K562 (cell line): ENCODE measurements around the gene LYG2. TPM values are rescaled to one million over a fixed set of nuclear protein-coding genes. Genes with fewer than 3 reads are reported as not detected.

Source experiments
- ATAC-seq: fragments of 200-7000 bp; cut with Tn5 transposase; 3 replicates; pipeline ENCODE4 v1.9.1; 2020; ENCODE audit warnings: moderate library complexity
- Bru-seq: library from RNA; stranded (reverse); fragments of 400-500 nt; gene quantifications from one replicate; lab custom pipeline; 2021; lab: Mats Ljungman, UMichigan
- BruChase-seq, 2 experiments: library from RNA; stranded (reverse); fragments of 400-500 nt; gene quantifications; one replicate each; lab custom pipeline; 2021; lab: Mats Ljungman, UMichigan
- BruUV-seq: library from RNA; stranded (reverse); fragments of 400-500 nt; replicated peaks from 2 replicates; lab custom pipeline; 2021; lab: Mats Ljungman, UMichigan
- CTCF ChIA-PET: fragments of 300-600 bp; formaldehyde crosslinking; extraction: SDS; loops from one replicate; lab custom pipeline; 2021; ENCODE audit warnings: low intra/inter-chr PET ratio; lab: Yijun Ruan, JAX
- POLR2A ChIA-PET: fragments of 300-600, 350-650 bp; sonication (Branson Sonifier 250); formaldehyde crosslinking; extraction: SDS; loops from one replicate; lab custom pipeline; 2021; ENCODE audit warnings: antibody characterized with exemption, inconsistent platforms; lab: Yijun Ruan, JAX
- DNase-seq, 4 experiments: peaks; one replicate each; pipeline versions ENCODE4 v3.0.0 to v3.0.0-alpha.2; 2011 to 2018; ENCODE audit warnings: low spot score in 3 of 4, mixed read lengths in 3 of 4; ENCODE audit errors: extremely low read depth in 1 of 4
- FAIRE-seq: peaks from 2 replicates; lab custom pipeline; 2011; peaks lifted over from hg19 to GRCh38; lab: Jason Lieb, UNC
- H2AFZ ChIP-seq: 2 replicates; pipeline ENCODE4 v1.6.0; 2011; ENCODE audit warnings: low read depth, low read length, control low read depth, inconsistent platforms
- H3K27ac ChIP-seq: fragments of 200-600 bp; 3 replicates; pipeline ENCODE4 v1.8.0; 2011; ENCODE audit warnings: low read depth, mild to moderate bottlenecking, control low read depth, inconsistent platforms, low read length, moderate library complexity, mixed read lengths; ENCODE audit errors: extremely low read depth
- H3K27me3 ChIP-seq, 2 experiments: fragments of 300-600 bp in 1 of 2; 2 replicates in 1 of 2; 3 replicates in 1 of 2; pipeline versions ENCODE4 v1.6.0 to v1.8.0; 2011; ENCODE audit warnings: inconsistent platforms in 2 of 2, low read length in 2 of 2, mild to moderate bottlenecking in 1 of 2, mixed read lengths in 1 of 2, moderate library complexity in 1 of 2; ENCODE audit not compliant: control insufficient read depth in 2 of 2, insufficient read depth in 2 of 2
- H3K36me3 ChIP-seq: fragments of 300-600 bp; 3 replicates; pipeline ENCODE4 v1.8.0; 2011; ENCODE audit warnings: mild to moderate bottlenecking, low read length, inconsistent platforms; ENCODE audit not compliant: control insufficient read depth, insufficient read depth
- H3K4me1 ChIP-seq, 2 experiments: fragments of 200-600 bp in 1 of 2; replicated peaks in 1 of 2; 2 replicates in 1 of 2; 3 replicates in 1 of 2; pipeline versions ENCODE4 v1.5.1 to v1.8.0; 2011; ENCODE audit warnings: inconsistent platforms in 2 of 2, low read length in 2 of 2, mild to moderate bottlenecking in 1 of 2, mixed read lengths in 1 of 2, moderate library complexity in 1 of 2; ENCODE audit not compliant: control insufficient read depth in 2 of 2, insufficient read depth in 2 of 2
- H3K4me2 ChIP-seq: 2 replicates; pipeline ENCODE4 v1.6.1; 2011; ENCODE audit warnings: low read length, control low read depth, inconsistent platforms, mixed read lengths; ENCODE audit not compliant: insufficient read depth
- H3K4me3 ChIP-seq: fragments of 200-600 bp; sonication (generic), shearing (Covaris generic); 2 replicates; pipeline ENCODE4 v1.5.1; 2016; ENCODE audit warnings: control low read depth, inconsistent platforms
- H3K79me2 ChIP-seq: fragments of 200-600 bp; 3 replicates; pipeline ENCODE4 v1.8.0; 2011; ENCODE audit warnings: low read length, inconsistent platforms; ENCODE audit not compliant: control insufficient read depth, insufficient read depth
- H3K9ac ChIP-seq, 2 experiments: 2 replicates each; pipeline versions ENCODE4 v1.6.0 to v1.6.1; 2011; ENCODE audit warnings: low read depth in 2 of 2, low read length in 2 of 2, control low read depth in 1 of 2, inconsistent platforms in 1 of 2, mild to moderate bottlenecking in 1 of 2, mixed read lengths in 1 of 2; ENCODE audit not compliant: insufficient read depth in 1 of 2
- H3K9me1 ChIP-seq: one replicate; pipeline ENCODE4 v1.6.0; 2011; ENCODE audit warnings: inconsistent platforms, mild to moderate bottlenecking, low read length, moderate library complexity; ENCODE audit not compliant: control insufficient read depth, insufficient read depth
- H3K9me3 ChIP-seq: replicated peaks from 2 replicates; pipeline ENCODE4 v1.5.1; 2011; ENCODE audit warnings: low read depth, low read length, inconsistent platforms; ENCODE audit not compliant: control insufficient read depth, insufficient read depth
- H4K20me1 ChIP-seq: replicated peaks from 2 replicates; pipeline ENCODE4 v1.6.1; 2011; ENCODE audit warnings: low read length, inconsistent platforms, mixed read lengths; ENCODE audit not compliant: control insufficient read depth, insufficient read depth
- CBFA2T2 ChIP-seq: fragments of 450-650 bp; conservative IDR thresholded peaks from 2 replicates; pipeline ENCODE4 v1.6.1; 2017; ENCODE audit warnings: mild to moderate bottlenecking
- DIDO1 ChIP-seq: fragments of 450-650 bp; IDR thresholded peaks from 2 replicates; pipeline ENCODE4 v1.6.1; 2016; ENCODE audit warnings: low read depth, missing biosample characterization, missing genetic modification characterization
- FOXJ2 ChIP-seq: fragments of 200-800 bp; sonication (Bioruptor generic); IDR thresholded peaks from 2 replicates; pipeline ENCODE4 v1.6.1; 2016; ENCODE audit warnings: missing genetic modification characterization, missing compliant biosample characterization
- HDGF ChIP-seq: fragments of 450-650 bp; IDR thresholded peaks from 2 replicates; pipeline ENCODE4 v1.6.1; 2016
- NR2C2 ChIP-seq, 2 experiments: fragments of 200-800 bp in 1 of 2; sonication (Bioruptor generic) in 1 of 2; sonication (generic) in 1 of 2; formaldehyde crosslinking in 1 of 2; IDR thresholded peaks; 2 replicates each; pipeline versions ENCODE4 v1.6.1 to v1.8.0; 2016 to 2022; ENCODE audit warnings: mild to moderate bottlenecking in 1 of 2, missing compliant biosample characterization in 1 of 2, missing genetic modification characterization in 1 of 2, missing genetic modification reagents in 1 of 2
- SREBF1 ChIP-seq: fragments of 150-350 bp; IDR thresholded peaks from 2 replicates; pipeline ENCODE4 v1.6.1; 2014; ENCODE audit warnings: antibody characterized with exemption, low read depth, low read length, borderline replicate concordance
- XRCC3 ChIP-seq: fragments of 450-650 bp; IDR thresholded peaks from 2 replicates; pipeline ENCODE4 v1.6.1; 2017; ENCODE audit warnings: mild to moderate bottlenecking, moderate library complexity
- ZFP30 ChIP-seq: fragments of 250-450 bp; sonication (Bioruptor Pico); IDR thresholded peaks from 2 replicates; pipeline ENCODE4 v1.8.0; 2022; ENCODE audit warnings: moderate library complexity, mild to moderate bottlenecking, inconsistent platforms, borderline replicate concordance
- ZNF79 ChIP-seq: fragments of 250-450 bp; sonication (Bioruptor Pico); IDR thresholded peaks from 2 replicates; pipeline ENCODE4 v1.4.0; 2020; ENCODE audit warnings: low read depth, mild to moderate bottlenecking, moderate library complexity
- WGBS: fragments of 100-300 bp; shearing (Covaris generic); methylation state at CpG from one replicate; pipeline ENCODE4 v1.1.6; 2016; ENCODE audit warnings: low coverage, mixed read lengths; ENCODE audit not compliant: insufficient coverage; ENCODE audit errors: missing lambda C conversion rate; 5-methylcytosine and 5-hydroxymethylcytosine counted together
- in situ Hi-C: fragments of 300-500 bp; cut with MboI; formaldehyde crosslinking; loops from 4 replicates; pipeline ENCODE4 v1.15.0; 2018; ENCODE audit warnings: inconsistent platforms, mixed read lengths
- intact Hi-C: fragments of 100-400 bp; cut with micrococcal nuclease; formaldehyde crosslinking; loops from 2 replicates; pipeline ENCODE4 v1.14.2; 2022
- long read RNA-seq, 3 experiments: library from polyadenylated mRNA in 2 of 3; library from RNA in 1 of 3; unstranded in 2 of 3; stranded (forward) in 1 of 3; transcript quantifications; one replicate each; pipeline ENCODE4 v2.0.0, GENCODE V29; 2019 to 2022
- polyA minus RNA-seq, 3 experiments: library from RNA; depleted of rRNA, polyadenylated mRNA; stranded (reverse); fragments of >200 nt; gene quantifications; 2 replicates each; pipeline ENCODE4 v1.2.3, GENCODE V29; 2011
- polyA plus RNA-seq, 8 experiments: library from polyadenylated mRNA; depleted of rRNA in 4 of 8; stranded (reverse) in 5 of 8; unstranded in 3 of 8; fragments of >200 nt; fragmentation: Nextera tagmentation in 2 of 8; fragmentation: Illumina TruSeq in 1 of 8; extraction: Ambion mirVana in 2 of 8; extraction: Trizol in 1 of 8; gene quantifications; 2 replicates each; pipeline versions ENCODE4 v1.2.1 to v1.2.3, GENCODE V29; 2011 to 2014; ENCODE audit warnings: inconsistent platforms in 1 of 8, missing spikeins in 1 of 8
- total RNA-seq, 7 experiments: library from RNA; depleted of rRNA in 6 of 7; stranded (reverse); fragments of >200 nt in 6 of 7; fragmentation: Illumina TruSeq in 2 of 7; extraction: Trizol in 2 of 7; gene quantifications; 2 replicates each; pipeline versions ENCODE4 v1.2.1 to v1.2.3, GENCODE V29; 2011 to 2021; ENCODE audit warnings: low replicate concordance in 1 of 7
- TF ChIP-seq, protein P1 (sequence below), 2 experiments: fragments of 200-800 bp in 1 of 2; sonication (Bioruptor generic) in 1 of 2; sonication (generic) in 1 of 2; formaldehyde crosslinking in 1 of 2; IDR thresholded peaks in 1 of 2; conservative IDR thresholded peaks in 1 of 2; 2 replicates each; pipeline versions ENCODE4 v1.5.0 to v1.6.1; 2016 to 2020; ENCODE audit warnings: missing compliant biosample characterization in 1 of 2, missing genetic modification characterization in 1 of 2, missing genetic modification reagents in 1 of 2
- TF ChIP-seq, protein P2 (sequence below): sonication (generic); IDR thresholded peaks from 2 replicates; pipeline ENCODE4 v1.6.1; 2016
- TF ChIP-seq, protein P3 (sequence below), 2 experiments: fragments of 450-650 bp in 1 of 2; sonication (generic) in 1 of 2; formaldehyde crosslinking; conservative IDR thresholded peaks; 2 replicates each; pipeline versions ENCODE4 v1.4.0 to v1.8.1; 2020 to 2022; ENCODE audit warnings: mild to moderate bottlenecking in 1 of 2, missing genetic modification reagents in 1 of 2

LYG2 gene, protein sequence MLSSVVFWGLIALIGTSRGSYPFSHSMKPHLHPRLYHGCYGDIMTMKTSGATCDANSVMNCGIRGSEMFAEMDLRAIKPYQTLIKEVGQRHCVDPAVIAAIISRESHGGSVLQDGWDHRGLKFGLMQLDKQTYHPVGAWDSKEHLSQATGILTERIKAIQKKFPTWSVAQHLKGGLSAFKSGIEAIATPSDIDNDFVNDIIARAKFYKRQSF
- total RNA-seq (2011; cell fraction: chromatin; rRNA removed; ENCODE audit: low replicate concordance), result not detected in 2 replicates
- total RNA-seq (2011; cell fraction: nucleolus; rRNA removed), result not detected in 2 replicates
- not detected in 2 replicates for total RNA-seq (2011; cell fraction: nucleoplasm; rRNA removed)
- total RNA-seq (2014; rRNA removed) (not detected in 2 replicates), total RNA-seq (2014; rRNA removed; fragmentation: Illumina TruSeq; extraction: Trizol) (not detected in 2 replicates), total RNA-seq (2015; rRNA removed; fragmentation: Illumina TruSeq; extraction: Trizol) (0.34 TPM in 1 of 2 replicates, not detected in the other), total RNA-seq (2021) (not detected in 2 replicates), polyA plus RNA-seq (2011; rRNA removed) (not detected in 2 replicates), polyA plus RNA-seq (2014; fragmentation: Illumina TruSeq; extraction: Trizol) (not detected in 2 replicates), polyA plus RNA-seq (2014; fragmentation: Nextera tagmentation; extraction: Ambion mirVana) (under 1 TPM; 0.15 to 0.21 TPM), polyA plus RNA-seq (2014; rRNA removed) (0.17 TPM in 1 of 2 replicates, not detected in the other), polyA minus RNA-seq (2011; rRNA and poly(A)+ RNA removed) (not detected in 2 replicates), Bru-seq, nascent RNA (percentile 16 among the genes with signal in this experiment), BruChase-seq, experiment 1, labeled RNA remaining after a 2-hour chase (percentile 16 among the genes with signal in this experiment), BruChase-seq, experiment 2, labeled RNA remaining after a 6-hour chase (percentile 7 among the genes with signal in this experiment)
- not detected in 2 replicates for polyA plus RNA-seq (2011; cell fraction: cytosol; rRNA removed)
- polyA plus RNA-seq (2011; cell fraction: nucleus; rRNA removed), result not detected in 2 replicates
- 0.20 and 1.5 TPM in 2 replicates for polyA plus RNA-seq (2012)
- not detected in 2 replicates for polyA minus RNA-seq (2011; cell fraction: cytosol; rRNA and poly(A)+ RNA removed)
- polyA minus RNA-seq (2011; cell fraction: nucleus; rRNA and poly(A)+ RNA removed), result not detected in 2 replicates
- long read RNA-seq, experiment 1, result 0 reads
- long read RNA-seq, experiment 2, result 0 reads
- long read RNA-seq, experiment 3, partial matches to known transcripts, result 0 of 1 reads
- long read RNA-seq, experiment 3, other reads (novel, unspliced or antisense), result 1 of 1 reads

DNA sequence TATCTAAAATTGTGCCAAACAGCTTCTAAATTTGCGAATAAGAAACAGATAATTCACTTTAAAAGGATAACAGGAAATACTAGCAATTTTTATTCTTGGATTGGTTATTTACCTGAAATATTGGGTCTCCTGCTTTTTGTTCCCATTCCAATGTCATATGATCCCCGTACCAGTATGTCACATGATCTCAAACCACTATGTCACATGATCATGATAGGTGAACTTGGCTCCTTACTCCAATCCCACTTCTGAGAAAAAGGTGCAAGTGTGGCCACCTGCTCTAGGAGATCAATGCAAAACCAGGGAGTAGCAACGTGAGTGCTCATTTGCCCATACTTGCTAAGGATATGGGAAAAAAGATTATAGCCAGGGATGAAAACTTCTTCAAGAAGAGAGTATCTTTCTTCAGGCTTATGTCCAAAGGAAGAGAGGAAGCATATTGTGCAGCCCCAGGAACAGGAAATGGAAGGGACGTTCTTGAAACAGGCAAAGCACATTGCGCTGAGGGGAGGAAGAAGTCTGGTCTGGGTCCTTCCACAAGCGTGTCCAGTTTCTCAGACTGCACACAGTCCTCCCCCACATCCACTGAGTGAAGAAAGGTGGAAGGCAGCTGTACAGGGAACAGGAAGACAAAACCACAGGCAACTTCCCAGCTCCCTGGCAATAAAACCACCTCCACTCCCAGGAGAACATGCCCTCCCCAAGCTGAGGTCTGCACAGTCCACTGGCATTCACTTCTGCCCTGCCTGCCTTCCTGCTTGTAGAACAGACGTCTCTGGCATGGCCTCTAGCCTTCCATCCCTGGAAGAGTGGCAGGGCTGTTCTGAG is at the start of gene LYG2:
TSS of gene LYG2 (minus strand) at position 176 of the 828 bp plus-strand sequence. CDS start 1,406 bp downstream, outside the sequence.
- H4K20me1 ChIP-seq, result no peaks in the 10 kb centered on the region
- H3K4me3 ChIP-seq, result no peak within 1 kb of the TSS
- no peak within 1 kb of the TSS for H3K27ac ChIP-seq
- WGBS, result 2% methylated on average over 6 of the region's 7 CpGs
- no peak within 1 kb of the TSS for H3K9ac ChIP-seq
- BruUV-seq, result no TSS peak
- H3K79me2 ChIP-seq, result no peaks in the 10 kb centered on the region
- H3K36me3 ChIP-seq, result no peaks in the 10 kb centered on the region
- peak within 1 kb of the TSS; percentile 34 for H2AFZ ChIP-seq
- no peaks in the 10 kb centered on the region for H3K9me1 ChIP-seq
- no peak within 1 kb of the TSS for H3K4me2 ChIP-seq
- no peak for DNase-seq
- CTCF ChIA-PET, result interaction anchor here (0.6 kb wide), 1 partner anchor 1026 kb away, joined by 4 read pairs; no protein-coding TSS in a partner anchor
- in situ Hi-C loops (no loop called here), intact Hi-C loops (no loop called here)
- H3K27me3 ChIP-seq, result peaks cover 0 to 9% of the 10 kb centered on the region in 2 experiments; a peak in 1 of 5 replicates
- H3K4me1 ChIP-seq, result no peaks in the 10 kb centered on the region
- ATAC-seq, result no peak
- POLR2A ChIA-PET, result interaction anchor here (0.5 kb wide), 1 partner anchor 7 kb away, joined by 4 read pairs; no protein-coding TSS in a partner anchor
- FAIRE-seq, result no peak
- no peaks in the 10 kb centered on the region for H3K9me3 ChIP-seq
- TF ChIP-seq ZNF79 (no peak), NR2C2 (CRISPR knock-in tag; IDR thresholded peaks at IDR 0.05) (no peak), NR2C2 (tag; IDR thresholded peaks at IDR 0.05) (no peak), CBFA2T2 (peak; percentile 24), DIDO1 (no peak), XRCC3 (no peak), FOXJ2 (tag) (no peak), SREBF1 (no peak), HDGF (no peak), ZFP30 (CRISPR knock-in tag) (no peak)
- TF ChIP-seq, protein P1, sequence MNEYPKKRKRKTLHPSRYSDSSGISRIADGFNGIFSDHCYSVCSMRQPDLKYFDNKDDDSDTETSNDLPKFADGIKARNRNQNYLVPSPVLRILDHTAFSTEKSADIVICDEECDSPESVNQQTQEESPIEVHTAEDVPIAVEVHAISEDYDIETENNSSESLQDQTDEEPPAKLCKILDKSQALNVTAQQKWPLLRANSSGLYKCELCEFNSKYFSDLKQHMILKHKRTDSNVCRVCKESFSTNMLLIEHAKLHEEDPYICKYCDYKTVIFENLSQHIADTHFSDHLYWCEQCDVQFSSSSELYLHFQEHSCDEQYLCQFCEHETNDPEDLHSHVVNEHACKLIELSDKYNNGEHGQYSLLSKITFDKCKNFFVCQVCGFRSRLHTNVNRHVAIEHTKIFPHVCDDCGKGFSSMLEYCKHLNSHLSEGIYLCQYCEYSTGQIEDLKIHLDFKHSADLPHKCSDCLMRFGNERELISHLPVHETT (CRISPR knock-in tag; conservative IDR thresholded peaks at IDR 0.05 in 1 of 2, IDR thresholded peaks at IDR 0.05 in 1 of 2), result no peak
- TF ChIP-seq, protein P2, sequence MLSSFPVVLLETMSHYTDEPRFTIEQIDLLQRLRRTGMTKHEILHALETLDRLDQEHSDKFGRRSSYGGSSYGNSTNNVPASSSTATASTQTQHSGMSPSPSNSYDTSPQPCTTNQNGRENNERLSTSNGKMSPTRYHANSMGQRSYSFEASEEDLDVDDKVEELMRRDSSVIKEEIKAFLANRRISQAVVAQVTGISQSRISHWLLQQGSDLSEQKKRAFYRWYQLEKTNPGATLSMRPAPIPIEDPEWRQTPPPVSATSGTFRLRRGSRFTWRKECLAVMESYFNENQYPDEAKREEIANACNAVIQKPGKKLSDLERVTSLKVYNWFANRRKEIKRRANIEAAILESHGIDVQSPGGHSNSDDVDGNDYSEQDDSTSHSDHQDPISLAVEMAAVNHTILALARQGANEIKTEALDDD, result no peak
- TF ChIP-seq, protein P3, sequence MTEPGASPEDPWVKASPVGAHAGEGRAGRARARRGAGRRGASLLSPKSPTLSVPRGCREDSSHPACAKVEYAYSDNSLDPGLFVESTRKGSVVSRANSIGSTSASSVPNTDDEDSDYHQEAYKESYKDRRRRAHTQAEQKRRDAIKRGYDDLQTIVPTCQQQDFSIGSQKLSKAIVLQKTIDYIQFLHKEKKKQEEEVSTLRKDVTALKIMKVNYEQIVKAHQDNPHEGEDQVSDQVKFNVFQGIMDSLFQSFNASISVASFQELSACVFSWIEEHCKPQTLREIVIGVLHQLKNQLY (CRISPR knock-in tag; conservative IDR thresholded peaks at IDR 0.05), result no peak
